Lower lobe of right lung (tissue), 2 donors: ENCODE data around the gene SINHCAF. TPM values are rescaled to one million over a fixed set of nuclear protein-coding genes. Genes with fewer than 3 reads are reported as not detected.

Source experiments
- ATAC-seq, 2 donors: fragments of 200-7000 bp; cut with Tn5 transposase; one replicate each; pipeline ENCODE4 v1.9.1; 2020 to 2022; ENCODE audit warnings: mild to moderate bottlenecking in 2 of 2, moderate library complexity in 2 of 2
- DNase-seq: peaks from one replicate; pipeline ENCODE4 v3.0.0-alpha.2; 2020
- H3K27ac ChIP-seq: fragments of 200-600 bp; one replicate; pipeline ENCODE4 v1.8.0; 2022
- H3K27me3 ChIP-seq: fragments of 200-600 bp; one replicate; pipeline ENCODE4 v1.8.0; 2022; ENCODE audit warnings: low read depth
- H3K36me3 ChIP-seq: fragments of 200-600 bp; one replicate; pipeline ENCODE4 v1.8.0; 2022; ENCODE audit warnings: mild to moderate bottlenecking
- H3K4me1 ChIP-seq: fragments of 200-600 bp; one replicate; pipeline ENCODE4 v1.8.0; 2022
- H3K4me3 ChIP-seq: fragments of 200-600 bp; one replicate; pipeline ENCODE4 v1.8.0; 2022; ENCODE audit warnings: mild to moderate bottlenecking
- H3K9me3 ChIP-seq: fragments of 200-600 bp; one replicate; pipeline ENCODE4 v1.8.0; 2022
- intact Hi-C: fragments of 100-400 bp; cut with DNase I; formaldehyde crosslinking; loops from one replicate; pipeline ENCODE4 v1.11.0; 2022
- total RNA-seq: library from RNA; stranded (reverse); fragmentation: NEBNext Ultra II Directional; extraction: Animal tissue kit (Norgen Biotek cat#: 25700); gene quantifications from one replicate; pipeline ENCODE4 v1.2.1, GENCODE V29; 2021
- TF ChIP-seq, protein P1 (sequence below): fragments of 200-600 bp; IDR thresholded peaks from one replicate; pipeline ENCODE4 v1.8.0; 2022; ENCODE audit warnings: antibody characterized with exemption, mild to moderate bottlenecking
- donor health status: DM: no; HTN: yes; CAD: no; lungs with severe emphysema.

The SINHCAF gene
- total RNA-seq, 1 donor from 2014 or later, result 45.2 TPM

DNA sequence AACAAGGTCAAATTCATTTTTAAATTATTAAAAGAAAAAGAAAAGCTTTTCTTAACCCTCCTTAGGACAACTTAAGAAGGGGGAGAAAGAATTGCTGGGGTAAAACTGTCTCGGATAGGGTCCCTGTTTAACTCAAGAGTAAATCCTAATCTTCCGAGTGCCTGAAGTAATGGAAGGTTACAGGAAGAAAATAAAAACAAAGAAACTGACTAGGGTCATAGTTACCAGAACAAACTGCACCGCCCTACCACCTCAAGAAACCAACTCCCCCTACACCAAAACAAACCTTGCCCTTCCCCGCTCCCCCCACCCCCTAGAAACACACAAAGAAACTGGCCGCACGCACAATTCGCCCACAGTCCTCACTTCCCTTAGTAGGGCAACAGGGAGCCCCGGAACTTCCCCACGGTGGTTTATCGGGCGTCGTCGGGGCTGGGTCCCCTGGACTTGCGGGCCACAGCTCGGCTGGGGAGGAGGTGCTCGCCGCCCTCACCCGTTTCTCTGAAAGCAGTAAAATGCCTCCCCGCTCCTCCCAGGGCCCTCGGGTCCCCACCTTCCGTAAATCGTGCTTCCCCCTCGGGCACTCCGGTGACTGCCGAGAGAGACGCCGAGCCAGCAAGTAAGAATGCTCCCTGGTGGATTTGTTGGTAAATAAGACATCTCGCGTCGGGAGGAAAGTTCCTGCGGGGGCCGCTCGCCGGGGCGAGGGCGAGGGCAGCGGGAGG, 2.4 kb downstream of the SINHCAF start:
- H3K36me3 ChIP-seq, result no peaks in the 10 kb centered on the region
- peak overlapping the region; percentile 98 for H3K27ac ChIP-seq
- H3K4me3 ChIP-seq, result peak overlapping the region; percentile 94
- ATAC-seq, result peak; percentile 3 to 8
- H3K9me3 ChIP-seq, result no peaks in the 10 kb centered on the region
- TF ChIP-seq, protein P1, sequence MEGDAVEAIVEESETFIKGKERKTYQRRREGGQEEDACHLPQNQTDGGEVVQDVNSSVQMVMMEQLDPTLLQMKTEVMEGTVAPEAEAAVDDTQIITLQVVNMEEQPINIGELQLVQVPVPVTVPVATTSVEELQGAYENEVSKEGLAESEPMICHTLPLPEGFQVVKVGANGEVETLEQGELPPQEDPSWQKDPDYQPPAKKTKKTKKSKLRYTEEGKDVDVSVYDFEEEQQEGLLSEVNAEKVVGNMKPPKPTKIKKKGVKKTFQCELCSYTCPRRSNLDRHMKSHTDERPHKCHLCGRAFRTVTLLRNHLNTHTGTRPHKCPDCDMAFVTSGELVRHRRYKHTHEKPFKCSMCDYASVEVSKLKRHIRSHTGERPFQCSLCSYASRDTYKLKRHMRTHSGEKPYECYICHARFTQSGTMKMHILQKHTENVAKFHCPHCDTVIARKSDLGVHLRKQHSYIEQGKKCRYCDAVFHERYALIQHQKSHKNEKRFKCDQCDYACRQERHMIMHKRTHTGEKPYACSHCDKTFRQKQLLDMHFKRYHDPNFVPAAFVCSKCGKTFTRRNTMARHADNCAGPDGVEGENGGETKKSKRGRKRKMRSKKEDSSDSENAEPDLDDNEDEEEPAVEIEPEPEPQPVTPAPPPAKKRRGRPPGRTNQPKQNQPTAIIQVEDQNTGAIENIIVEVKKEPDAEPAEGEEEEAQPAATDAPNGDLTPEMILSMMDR, result no peak
- peaks cover 41% of the 10 kb centered on the region for H3K4me1 ChIP-seq
- H3K27me3 ChIP-seq, result no peaks in the 10 kb centered on the region
- intact Hi-C loops, result no loop called here
- DNase-seq, result peak; percentile 73

DNA sequence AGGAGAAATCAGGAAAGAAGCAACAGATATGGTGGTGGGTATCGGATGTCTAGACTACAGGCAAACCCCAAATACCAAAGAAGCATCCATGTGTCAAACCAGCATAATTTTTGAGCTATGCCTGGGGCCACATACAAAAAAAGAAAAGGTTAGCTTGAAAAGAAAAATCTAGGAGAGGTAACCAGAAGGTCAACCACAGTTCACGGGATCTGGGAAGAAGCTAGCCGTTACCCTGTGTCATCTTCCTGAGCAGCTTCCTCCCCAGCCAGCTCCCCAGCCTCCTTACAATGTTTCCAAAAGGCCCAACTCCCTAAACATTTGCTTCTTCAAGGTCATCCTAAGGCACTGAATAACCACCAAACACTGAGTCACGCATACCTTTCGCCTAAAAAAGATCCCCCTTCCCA, 3.1 kb downstream of the SINHCAF start:
- peak overlapping the region; percentile 94 for H3K4me3 ChIP-seq
- H3K36me3 ChIP-seq, result no peaks in the 10 kb centered on the region
- no peaks in the 10 kb centered on the region for H3K27me3 ChIP-seq
- no peak for DNase-seq
- no peaks in the 10 kb centered on the region for H3K9me3 ChIP-seq
- intact Hi-C loops, result no loop called here
- TF ChIP-seq, protein P1, result no peak
- peak overlapping the region; percentile 98 for H3K27ac ChIP-seq
- no peak for ATAC-seq
- H3K4me1 ChIP-seq, result peaks cover 49% of the 10 kb centered on the region

DNA sequence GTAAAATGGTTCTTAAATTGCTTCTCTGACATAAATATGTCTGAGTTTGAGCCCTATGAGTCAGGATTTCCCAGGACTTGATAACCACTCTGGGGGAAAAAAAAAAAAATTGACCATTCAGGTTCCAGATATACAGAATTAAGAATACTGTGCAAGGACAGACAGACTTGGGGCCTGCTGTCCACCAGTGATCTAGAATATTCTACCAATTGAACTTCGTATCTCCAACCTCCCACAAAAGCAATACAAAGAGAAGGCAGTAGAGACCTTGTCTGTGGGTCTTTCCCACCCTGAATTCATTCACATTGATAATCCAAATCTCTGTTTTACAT, 4.1 kb downstream of the SINHCAF start:
- Histone ChIP-seq H3K9me3 (no peaks in the 10 kb centered on the region), H3K4me3 (no peak overlapping the region), H3K36me3 (no peaks in the 10 kb centered on the region), H3K4me1 (peaks cover 55% of the 10 kb centered on the region), H3K27ac (no peak overlapping the region), H3K27me3 (no peaks in the 10 kb centered on the region)
- intact Hi-C loops, result no loop called here
- no peak for ATAC-seq
- DNase-seq, result no peak
- TF ChIP-seq, protein P1, result no peak

DNA sequence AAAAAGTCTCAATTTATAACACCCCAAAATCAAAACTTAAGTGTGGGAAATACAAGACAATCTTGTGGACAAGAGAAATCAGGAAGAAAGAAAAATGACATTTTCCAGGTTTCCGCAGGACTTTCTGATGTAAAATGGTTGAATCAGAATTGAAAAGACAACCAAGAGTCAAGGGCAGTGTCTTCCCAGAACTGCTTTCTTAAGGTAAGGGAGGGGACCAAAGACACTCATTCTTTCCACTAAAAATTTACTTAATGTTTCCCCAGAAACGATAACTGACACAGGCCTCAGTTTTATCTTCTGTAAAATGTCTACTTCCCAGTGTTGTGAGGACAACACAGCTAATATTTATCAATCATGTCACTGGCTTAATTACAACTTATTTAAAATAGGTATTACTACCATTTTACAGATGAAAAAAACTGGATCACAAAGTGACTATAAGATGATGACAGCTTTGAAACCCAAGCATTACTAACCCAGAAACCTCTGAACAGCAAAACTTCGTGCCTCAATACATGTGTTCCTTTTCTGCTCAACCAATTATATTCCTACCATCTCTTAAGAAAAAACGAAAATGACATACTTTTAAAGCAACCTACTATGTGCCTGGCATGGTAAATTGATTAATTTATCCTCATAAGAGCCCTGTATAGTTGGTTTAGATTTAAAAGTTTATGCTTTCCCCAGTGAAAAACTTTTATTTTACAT, 4.6 kb downstream of the SINHCAF start:
- no peak overlapping the region for H3K4me3 ChIP-seq
- no peak for ATAC-seq
- no peaks in the 10 kb centered on the region for H3K36me3 ChIP-seq
- TF ChIP-seq, protein P1, result no peak
- intact Hi-C loops, result no loop called here
- no peak for DNase-seq
- no peak overlapping the region for H3K27ac ChIP-seq
- H3K4me1 ChIP-seq, result peaks cover 55% of the 10 kb centered on the region
- no peaks in the 10 kb centered on the region for H3K27me3 ChIP-seq
- H3K9me3 ChIP-seq, result no peaks in the 10 kb centered on the region

DNA sequence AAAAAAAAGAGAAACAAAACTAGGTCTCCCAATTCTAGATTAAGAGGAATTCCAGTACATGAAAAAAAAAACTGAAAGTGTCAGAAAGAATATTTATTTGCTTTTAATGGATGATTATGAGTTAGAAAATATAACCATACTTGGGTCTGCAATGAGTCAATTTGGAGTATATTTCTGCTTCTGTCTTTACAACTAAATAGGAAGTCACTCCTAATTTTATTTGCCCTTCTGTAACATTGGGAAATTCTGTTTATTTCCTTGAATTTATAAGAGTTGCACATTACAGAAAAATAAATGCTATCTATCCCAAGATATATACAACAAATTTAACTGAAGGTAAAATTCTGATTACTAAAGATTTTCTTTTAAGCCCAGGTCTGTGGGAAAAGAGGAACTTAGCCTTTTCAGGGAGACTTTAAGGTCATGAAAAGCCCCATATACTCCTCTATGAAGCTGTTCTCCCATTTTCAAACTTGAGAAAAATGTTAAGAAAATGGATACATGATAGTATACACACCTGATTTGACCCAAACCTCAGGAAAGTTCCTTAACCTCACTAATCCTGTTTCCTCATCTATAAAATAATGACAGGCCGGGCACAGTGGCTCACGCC, 7.2 kb downstream of the SINHCAF start:
- DNase-seq, result no peak
- Histone ChIP-seq H3K4me3 (no peak overlapping the region), H3K4me1 (peaks cover 65% of the 10 kb centered on the region), H3K27me3 (no peaks in the 10 kb centered on the region), H3K27ac (no peak overlapping the region), H3K9me3 (no peaks in the 10 kb centered on the region), H3K36me3 (no peaks in the 10 kb centered on the region)
- ATAC-seq, result no peak
- TF ChIP-seq, protein P1, result no peak
- intact Hi-C loops, result no loop called here
